NT2/D1 (cell line): ENCODE measurements around the gene CHCHD1.
"Not testable (repeated sequence)": the region's sequence is repeated elsewhere in the genome, so short reads cannot be mapped to it uniquely, and the experiment has no call there.

Source experiments
- DNase-seq: peaks from one replicate; pipeline ENCODE4 v3.0.0-alpha.2; 2011; ENCODE audit warnings: low read depth, low spot score
- H3K27me3 ChIP-seq: 2 replicates; pipeline ENCODE4 v1.6.0; 2011; ENCODE audit warnings: mild to moderate bottlenecking; ENCODE audit not compliant: insufficient read length, insufficient read depth
- H3K36me3 ChIP-seq: 2 replicates; pipeline ENCODE4 v1.6.1; 2011; ENCODE audit warnings: mild to moderate bottlenecking, low read length, mixed read lengths; ENCODE audit not compliant: insufficient read depth, insufficient read length
- H3K4me1 ChIP-seq: 2 replicates; pipeline ENCODE4 v1.5.1; 2011; ENCODE audit not compliant: insufficient read depth, insufficient read length
- H3K4me3 ChIP-seq: 2 replicates; pipeline ENCODE4 v1.5.1; 2011; ENCODE audit warnings: low read depth; ENCODE audit not compliant: insufficient read length
- H3K9ac ChIP-seq: 2 replicates; pipeline ENCODE4 v1.6.0; 2011; ENCODE audit warnings: low read depth; ENCODE audit not compliant: insufficient read length
- H3K9me3 ChIP-seq: 2 replicates; pipeline ENCODE4 v1.5.1; 2011; ENCODE audit warnings: mild to moderate bottlenecking, low read length; ENCODE audit not compliant: insufficient read depth
- SUZ12 ChIP-seq: IDR thresholded peaks from 2 replicates; pipeline ENCODE4 v1.6.1; 2011; ENCODE audit not compliant: insufficient read length, insufficient read depth; ENCODE audit errors: extremely low read depth
- YY1 ChIP-seq: IDR thresholded peaks from 2 replicates; pipeline ENCODE4 v1.6.1; 2011; ENCODE audit not compliant: insufficient read length, insufficient read depth
- ZNF274 ChIP-seq: IDR thresholded peaks from 2 replicates; pipeline ENCODE4 v1.6.1; 2011; ENCODE audit warnings: mild to moderate bottlenecking, low read depth, low read length

The CHCHD1 gene

DNA sequence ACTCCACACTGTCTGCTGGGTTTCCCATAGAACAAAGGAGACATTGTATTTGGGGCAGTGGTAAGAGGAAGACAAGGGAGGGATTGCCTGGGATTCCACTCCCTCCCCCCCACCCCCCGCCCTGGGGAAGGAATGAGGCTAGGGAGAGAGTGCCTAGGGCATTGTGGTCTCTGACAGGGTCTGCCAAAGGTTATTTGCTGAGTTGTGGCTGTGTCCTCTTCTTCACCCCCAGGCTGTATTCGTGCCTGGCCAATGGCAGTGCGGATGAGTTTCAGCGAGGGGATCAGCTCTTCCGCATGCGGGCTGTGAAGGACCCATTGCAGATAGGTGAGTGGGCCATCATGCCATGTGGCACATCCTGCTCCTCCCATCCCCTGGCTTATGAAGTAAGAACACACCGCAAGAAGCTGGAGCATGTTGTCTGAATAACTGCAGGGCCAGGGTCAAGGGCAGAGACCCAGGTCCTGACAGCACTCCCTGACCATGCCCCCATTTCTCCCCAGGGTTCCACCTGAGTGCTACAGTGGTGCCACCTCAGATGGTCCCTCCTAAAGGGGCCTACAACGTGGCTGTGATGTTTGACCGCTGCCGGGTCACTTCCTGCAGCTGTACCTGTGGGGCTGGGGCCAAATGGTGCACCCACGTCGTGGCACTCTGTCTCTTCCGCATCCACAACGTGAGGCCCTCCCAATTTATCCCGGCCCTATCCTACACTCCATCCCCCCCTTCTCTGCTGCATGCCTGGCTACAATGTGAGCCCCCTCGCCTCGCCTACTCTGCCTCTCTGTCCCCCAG is 7.2 kb downstream of the CHCHD1 start:
- Histone ChIP-seq H3K4me3 (no peak overlapping the region), H3K9ac (no peak overlapping the region), H3K27me3 (no peaks in the 10 kb centered on the region), H3K36me3 (peaks cover 48% of the 10 kb centered on the region), H3K9me3 (no peaks in the 10 kb centered on the region), H3K4me1 (peaks cover 5% of the 10 kb centered on the region)
- DNase-seq: no peak
- no peak for TF ChIP-seq ZNF274
- TF ChIP-seq YY1: no peak
- no peak for TF ChIP-seq SUZ12

DNA sequence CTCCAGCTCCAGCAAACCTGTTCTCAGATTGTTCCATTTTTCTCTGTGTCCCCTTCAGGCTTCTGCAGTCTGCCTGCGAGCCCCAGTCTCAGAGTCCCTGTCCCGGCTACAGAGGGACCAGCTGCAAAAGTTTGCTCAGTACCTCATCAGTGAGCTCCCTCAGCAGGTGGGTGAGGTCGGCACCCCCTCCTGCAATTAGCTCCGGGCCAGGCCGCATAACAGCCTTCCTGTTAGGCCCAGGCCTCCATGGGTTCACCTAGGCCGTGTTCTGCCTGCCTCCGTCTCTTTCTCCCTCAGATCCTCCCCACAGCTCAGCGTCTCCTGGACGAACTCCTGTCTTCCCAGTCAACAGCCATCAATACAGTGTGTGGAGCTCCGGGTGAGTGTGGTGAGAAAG is 7.8 kb downstream of the CHCHD1 start:
- no peak overlapping the region for H3K9ac ChIP-seq
- H3K4me1 ChIP-seq: peaks cover 5% of the 10 kb centered on the region
- H3K36me3 ChIP-seq: peaks cover 54% of the 10 kb centered on the region
- no peaks in the 10 kb centered on the region for H3K27me3 ChIP-seq
- TF ChIP-seq ZNF274 (no peak), SUZ12 (no peak), YY1 (no peak)
- DNase-seq: no peak
- H3K9me3 ChIP-seq: no peaks in the 10 kb centered on the region
- H3K4me3 ChIP-seq: no peak overlapping the region

DNA sequence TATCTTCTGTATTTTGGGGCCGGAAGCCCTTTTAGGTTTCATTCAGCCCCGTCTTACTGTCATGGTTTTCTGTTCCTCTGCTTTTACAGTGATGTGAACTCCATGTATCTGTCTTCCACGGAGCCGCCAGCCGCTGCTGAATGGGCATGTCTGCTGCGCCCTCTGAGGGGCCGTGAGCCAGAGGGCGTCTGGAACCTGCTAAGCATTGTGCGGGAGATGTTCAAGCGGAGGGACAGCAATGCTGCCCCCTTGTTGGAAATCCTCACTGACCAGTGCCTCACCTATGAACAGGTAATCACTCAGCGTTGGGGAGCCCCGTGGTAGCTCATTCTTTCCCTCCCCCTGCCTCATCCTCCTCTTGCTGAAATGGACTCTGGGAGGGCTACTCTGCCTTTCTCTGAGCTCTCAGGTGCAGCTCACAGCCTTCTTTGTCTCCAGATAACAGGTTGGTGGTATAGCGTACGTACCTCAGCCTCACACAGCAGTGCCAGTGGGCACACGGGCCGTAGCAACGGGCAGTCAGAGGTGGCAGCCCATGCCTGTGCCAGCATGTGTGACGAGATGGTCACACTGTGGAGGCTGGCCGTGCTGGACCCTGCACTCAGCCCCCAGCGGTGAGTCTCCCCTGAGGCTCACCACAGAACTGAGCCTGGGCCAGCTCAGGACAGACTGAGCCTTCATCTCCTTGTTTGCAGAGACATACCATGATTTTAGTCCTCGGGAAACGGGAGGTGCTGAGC is 9.2 kb downstream of the CHCHD1 start:
- Histone ChIP-seq H3K4me1 (peaks cover 5% of the 10 kb centered on the region), H3K9ac (no peak overlapping the region), H3K9me3 (no peaks in the 10 kb centered on the region), H3K4me3 (no peak overlapping the region), H3K27me3 (no peaks in the 10 kb centered on the region), H3K36me3 (peaks cover 62% of the 10 kb centered on the region)
- TF ChIP-seq ZNF274 (no peak), SUZ12 (no peak), YY1 (no peak)
- DNase-seq: no peak

DNA sequence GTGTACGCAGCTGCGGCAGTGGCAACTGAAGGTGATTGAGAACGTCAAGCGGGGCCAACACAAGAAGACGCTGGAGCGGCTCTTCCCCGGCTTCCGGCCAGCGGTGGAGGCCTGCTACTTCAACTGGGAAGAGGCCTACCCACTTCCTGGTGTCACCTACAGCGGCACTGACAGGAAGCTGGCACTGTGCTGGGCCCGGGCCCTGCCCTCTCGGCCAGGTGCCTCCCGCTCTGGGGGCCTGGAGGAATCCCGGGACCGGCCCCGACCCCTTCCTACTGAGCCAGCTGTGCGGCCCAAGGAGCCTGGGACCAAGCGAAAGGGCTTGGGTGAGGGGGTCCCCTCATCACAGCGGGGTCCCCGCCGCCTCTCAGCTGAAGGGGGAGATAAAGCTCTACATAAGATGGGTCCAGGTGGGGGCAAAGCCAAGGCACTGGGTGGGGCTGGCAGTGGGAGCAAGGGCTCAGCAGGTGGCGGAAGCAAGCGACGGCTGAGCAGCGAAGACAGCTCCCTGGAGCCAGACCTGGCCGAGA is 10.1 kb downstream of the CHCHD1 start:
- Histone ChIP-seq H3K36me3 (peaks cover 67% of the 10 kb centered on the region), H3K27me3 (no peaks in the 10 kb centered on the region), H3K9ac (no peak overlapping the region), H3K4me3 (no peak overlapping the region), H3K4me1 (peaks cover 5% of the 10 kb centered on the region), H3K9me3 (no peaks in the 10 kb centered on the region)
- no peak for DNase-seq
- TF ChIP-seq ZNF274: no peak
- TF ChIP-seq YY1: no peak
- no peak for TF ChIP-seq SUZ12

DNA sequence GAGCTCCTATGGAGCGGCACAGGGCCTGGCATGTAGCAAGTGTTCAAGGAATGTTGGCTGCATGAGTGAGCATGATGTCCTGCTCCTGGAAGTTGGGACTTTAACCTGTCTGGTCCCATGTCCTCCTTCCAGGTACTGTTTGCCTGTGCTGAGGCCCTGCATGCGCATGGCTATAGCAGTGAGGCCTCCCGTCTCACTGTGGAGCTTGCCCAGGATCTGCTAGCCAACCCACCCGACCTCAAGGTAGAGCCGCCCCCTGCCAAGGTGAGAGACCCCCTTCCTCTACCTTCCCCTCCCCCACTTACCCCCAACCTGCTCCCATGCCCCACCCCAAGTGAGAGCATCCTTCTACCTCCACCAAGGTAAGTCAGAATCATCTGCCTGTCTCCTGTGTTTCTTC is 11.6 kb downstream of the CHCHD1 start:
- Histone ChIP-seq H3K9me3 (no peaks in the 10 kb centered on the region), H3K4me1 (peaks cover 3% of the 10 kb centered on the region), H3K36me3 (peaks cover 82% of the 10 kb centered on the region), H3K9ac (no peak overlapping the region), H3K4me3 (no peak overlapping the region), H3K27me3 (no peaks in the 10 kb centered on the region)
- no peak for DNase-seq
- TF ChIP-seq ZNF274: no peak
- no peak for TF ChIP-seq SUZ12
- no peak for TF ChIP-seq YY1

DNA sequence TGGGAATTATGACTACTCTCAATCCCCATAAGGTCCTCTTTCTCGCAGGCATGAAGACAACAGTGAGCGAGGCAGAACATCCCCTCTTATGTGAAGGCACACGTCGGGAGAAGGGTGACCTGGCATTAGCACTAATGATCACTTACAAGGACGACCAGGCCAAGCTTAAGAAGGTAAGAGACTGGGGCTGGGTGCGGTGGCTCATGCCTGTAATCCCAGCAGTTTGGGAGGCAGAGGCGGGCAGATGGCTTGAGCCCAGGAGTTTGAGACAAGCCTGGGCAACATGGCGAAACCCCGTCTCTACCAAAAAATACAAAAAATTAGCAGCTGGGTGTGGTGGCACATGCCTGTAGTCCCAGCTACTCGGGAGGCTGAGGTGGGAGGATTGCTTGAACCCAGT is 13.6 kb downstream of the CHCHD1 start:
- H3K27me3 ChIP-seq, H3K9ac ChIP-seq, H3K9me3 ChIP-seq, DNase-seq, H3K4me3 ChIP-seq, H3K4me1 ChIP-seq: not testable (repeated sequence)
- H3K36me3 ChIP-seq: peaks cover 83% of the 10 kb centered on the region

DNA sequence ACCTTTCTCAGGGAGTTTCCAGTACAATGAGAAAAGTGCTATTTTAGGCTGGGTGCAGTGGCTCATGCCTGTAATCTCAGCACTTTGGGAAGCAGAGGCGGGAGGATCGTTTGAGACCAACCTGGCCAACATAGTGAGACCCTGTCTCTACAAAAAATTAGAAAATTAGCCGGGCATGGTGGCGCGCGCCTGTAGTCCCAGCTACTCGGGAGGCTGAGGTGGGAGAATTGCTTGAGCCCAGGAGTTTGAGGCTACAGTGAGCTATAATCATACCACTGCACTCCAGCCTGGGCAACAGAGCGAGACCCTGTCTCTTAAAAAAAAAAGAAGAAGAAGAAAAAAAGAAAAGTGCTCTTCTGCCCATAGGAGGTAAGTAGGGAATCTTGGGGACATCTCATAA is 14.2 kb downstream of the CHCHD1 start:
- not testable (repeated sequence) for H3K27me3 ChIP-seq, H3K9ac ChIP-seq, H3K4me1 ChIP-seq, H3K4me3 ChIP-seq, H3K9me3 ChIP-seq, DNase-seq
- H3K36me3 ChIP-seq: peaks cover 82% of the 10 kb centered on the region
